HG02970 (cell line): ENCODE data around the gene MYH10.

ENCODE experiments used
- ATAC-seq: cut with Tn5 transposase; IDR thresholded peaks from one replicate; pipeline ENCODE4 v1.9.1; 2021; ENCODE audit warnings: mild to moderate bottlenecking, moderate library complexity, moderate number of reproducible peaks; ENCODE audit not compliant: unreplicated experiment, low FRiP score

The MYH10 gene

GRCh38 chr17:8477715-8478441 is 152.6 kb downstream of the MYH10 start:
- no peak for ATAC-seq

GRCh38 chr17:8477171-8477570 is 153.4 kb downstream of the MYH10 start:
- no peak for ATAC-seq

- ATAC-seq = no peak
Observed at GRCh38 chr17:8476741-8477140, 153.8 kb downstream of the MYH10 start.

- no peak for ATAC-seq
Observed at GRCh38 chr17:8475781-8476180, 154.7 kb downstream of the MYH10 start.

- ATAC-seq = no peak
Observed at GRCh38 chr17:8475227-8475626, 155.3 kb downstream of the MYH10 start.

GRCh38 chr17:8474826-8475225 is 155.7 kb downstream of the MYH10 start:
- no peak for ATAC-seq

- no peak for ATAC-seq
Observed at GRCh38 chr17:8473451-8474192, 156.9 kb downstream of the MYH10 start.

GRCh38 chr17:8472663-8473062 is 157.9 kb downstream of the MYH10 start:
- ATAC-seq = no peak

GRCh38 chr17:8470447-8471047 is 160.0 kb downstream of the MYH10 start:
- ATAC-seq = no peak

GRCh38 chr17:8469964-8470363 is 160.6 kb downstream of the MYH10 start:
- ATAC-seq = no peak

- ATAC-seq = no peak
Observed at GRCh38 chr17:8468980-8469379, 161.5 kb downstream of the MYH10 start.

GRCh38 chr17:8468127-8468526 is 162.4 kb downstream of the MYH10 start:
- ATAC-seq = no peak

- no peak for ATAC-seq
Observed at GRCh38 chr17:8467527-8467926, 163.0 kb downstream of the MYH10 start.

- no peak for ATAC-seq
Observed at GRCh38 chr17:8466873-8467272, 163.7 kb downstream of the MYH10 start.

GRCh38 chr17:8466456-8466855 is 164.1 kb downstream of the MYH10 start:
- ATAC-seq = no peak

- ATAC-seq = no peak
Observed at GRCh38 chr17:8465759-8466158, 164.8 kb downstream of the MYH10 start.

- ATAC-seq = no peak
Observed at GRCh38 chr17:8465356-8465755, 165.2 kb downstream of the MYH10 start.

- ATAC-seq = no peak
Observed at GRCh38 chr17:8464941-8465340, 165.6 kb downstream of the MYH10 start.

- no peak for ATAC-seq
Observed at GRCh38 chr17:8463099-8463498, 167.4 kb downstream of the MYH10 start.

GRCh38 chr17:8462564-8462963 is 168.0 kb downstream of the MYH10 start:
- ATAC-seq = no peak

GRCh38 chr17:8459831-8460230 is 170.7 kb downstream of the MYH10 start:
- no peak for ATAC-seq

- ATAC-seq = no peak
Observed at GRCh38 chr17:8459107-8459506, 171.4 kb downstream of the MYH10 start.
